GM18861 (cell line): Measurements from ENCODE around the gene FOXO3.

Source experiments
- ATAC-seq: cut with Tn5 transposase; IDR thresholded peaks from one replicate; pipeline ENCODE4 v1.9.1; 2021; ENCODE audit not compliant: unreplicated experiment

Gene FOXO3

DNA sequence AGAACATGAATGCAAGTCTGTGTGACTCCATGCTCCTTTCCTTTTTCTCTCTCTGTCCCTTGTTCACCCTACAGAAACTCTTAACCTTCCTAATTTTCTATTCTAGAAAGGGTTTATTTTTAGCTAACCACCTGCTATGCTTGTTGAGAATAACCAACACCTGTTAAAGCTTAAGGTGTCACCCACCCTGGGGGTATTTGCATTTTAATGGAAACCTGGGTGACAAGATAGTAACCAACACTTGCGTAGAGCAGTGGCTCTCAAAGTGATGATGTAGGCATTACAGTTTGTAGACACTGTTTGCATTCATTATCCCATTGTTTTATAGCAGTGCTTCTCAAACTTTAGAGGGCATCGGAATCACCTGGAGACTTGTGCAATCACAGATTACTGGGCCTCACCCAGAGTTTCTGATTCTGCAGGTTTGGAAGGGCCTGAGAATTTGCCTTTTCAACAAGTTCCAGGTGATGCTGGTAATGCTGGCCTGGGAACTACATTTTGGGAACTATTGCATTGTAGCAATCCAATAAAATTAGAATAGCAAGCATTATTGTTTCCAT lies 173.1 kb downstream of the FOXO3 start:
- ATAC-seq, result no peak
